Hepatocyte (in vitro differentiated cells): ENCODE results near the gene FAM90A1.
"Not testable (repeated sequence)": the region's sequence is repeated elsewhere in the genome, so short reads cannot be mapped to it uniquely, and the experiment has no call there.

Experiments used
- CTCF ChIP-seq: fragments of 200-600 bp; sonication (generic); IDR thresholded peaks from 2 replicates; pipeline ENCODE4 v1.5.1; 2016; ENCODE audit warnings: antibody characterized with exemption, mild to moderate bottlenecking; ENCODE audit not compliant: poor library complexity
- EZH2 ChIP-seq: fragments of 200-600 bp; sonication (generic); IDR thresholded peaks from 2 replicates; pipeline ENCODE4 v1.6.1; 2016; ENCODE audit warnings: antibody characterized with exemption, mild to moderate bottlenecking, borderline replicate concordance

GRCh38 chr12:8221375-8221774, 6.0 kb downstream of the FAM90A1 start:
- not testable (repeated sequence) for TF ChIP-seq CTCF, EZH2
